Central memory CD4-positive, alpha-beta T cell (primary cell): ENCODE results near the gene RAB26.
A peak's percentile ranks its signal among the peaks of the same experiment; 100 is the strongest.
"Not testable (repeated sequence)": the region's sequence is repeated elsewhere in the genome, so short reads cannot be mapped to it uniquely, and the experiment has no call there.

Experiments
- DNase-seq: peaks from one replicate; pipeline ENCODE4 v3.0.0; 2022

RAB26 gene

DNA sequence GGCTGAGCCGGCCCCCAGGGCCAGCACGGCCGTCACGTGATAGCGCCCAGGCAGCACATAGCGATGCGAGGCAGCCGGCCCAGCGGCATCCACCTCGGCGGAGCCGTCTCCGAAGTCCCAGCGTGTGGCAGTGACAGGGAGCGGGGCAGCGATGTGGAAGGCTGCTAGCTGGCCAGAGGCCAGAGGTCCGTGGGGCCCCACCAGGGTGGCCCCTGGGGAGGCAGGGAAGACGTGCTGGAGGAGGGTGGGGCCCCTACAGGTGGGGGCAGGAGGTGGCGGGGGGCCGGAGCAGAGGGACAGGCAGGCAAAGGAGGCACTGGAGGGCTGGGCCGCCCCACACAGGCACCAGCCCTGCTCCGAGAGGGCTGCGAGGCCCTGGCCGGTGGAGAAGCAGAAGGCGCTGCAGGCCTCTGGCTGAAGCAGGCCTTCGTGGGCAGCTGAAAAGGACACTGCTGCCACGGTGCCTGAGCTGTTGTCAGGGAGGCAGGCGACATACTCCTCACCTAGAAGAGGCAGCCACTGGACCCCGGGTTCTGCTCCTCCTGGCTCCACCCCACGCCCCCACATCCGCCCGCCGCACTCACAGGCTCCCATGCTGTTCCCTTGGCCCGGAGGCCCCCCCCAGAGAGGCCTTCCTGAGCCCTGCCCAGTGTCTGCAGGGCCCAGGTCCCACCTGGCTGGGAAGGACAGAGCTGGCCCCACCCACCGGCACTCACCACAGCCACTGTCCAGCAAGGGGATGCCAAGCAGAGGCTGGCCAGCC lies 30.3 kb upstream of the RAB26 start:
- not testable (repeated sequence) for DNase-seq

DNA sequence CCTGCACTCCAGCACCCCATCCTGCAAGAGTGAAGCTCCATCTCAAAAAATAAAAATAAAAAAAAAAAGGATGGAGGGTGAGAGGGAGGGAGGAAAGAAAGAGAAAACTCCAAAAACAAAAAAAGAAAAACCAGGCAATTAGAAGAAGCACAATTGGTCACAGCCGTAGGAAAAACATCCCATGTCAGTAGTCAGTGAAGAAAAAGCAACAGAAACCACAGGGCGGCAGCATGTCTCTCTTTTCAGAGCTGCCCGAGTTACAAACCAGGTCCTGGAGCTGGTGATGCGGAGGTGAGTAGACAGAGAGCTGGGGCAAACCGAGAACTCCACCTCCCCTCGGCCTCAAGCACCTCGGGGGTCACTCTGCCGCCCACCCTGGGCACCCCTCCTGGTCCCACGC lies 27.1 kb upstream of the RAB26 start:
- DNase-seq, result not testable (repeated sequence)

DNA sequence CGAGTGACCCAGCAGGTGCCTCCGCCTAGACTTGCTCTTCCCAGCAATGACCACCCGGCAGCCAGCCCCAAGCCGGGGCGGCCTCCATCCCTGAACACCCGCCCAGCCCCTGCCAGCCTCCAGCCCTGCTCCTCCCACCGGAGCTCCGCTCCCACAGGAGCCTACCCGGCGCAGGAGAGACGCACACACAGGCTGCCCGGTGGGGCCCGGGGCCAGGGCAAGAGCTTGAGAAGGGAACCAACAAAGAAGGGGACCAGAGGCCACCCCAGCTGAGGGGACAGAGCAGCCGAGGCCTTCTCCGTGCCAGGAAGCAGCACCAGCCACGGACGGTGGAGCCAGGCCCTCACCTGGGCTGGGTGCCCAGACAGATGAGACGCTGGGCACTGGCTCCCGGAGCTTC lies 26.6 kb upstream of the RAB26 start:
- no peak for DNase-seq

DNA sequence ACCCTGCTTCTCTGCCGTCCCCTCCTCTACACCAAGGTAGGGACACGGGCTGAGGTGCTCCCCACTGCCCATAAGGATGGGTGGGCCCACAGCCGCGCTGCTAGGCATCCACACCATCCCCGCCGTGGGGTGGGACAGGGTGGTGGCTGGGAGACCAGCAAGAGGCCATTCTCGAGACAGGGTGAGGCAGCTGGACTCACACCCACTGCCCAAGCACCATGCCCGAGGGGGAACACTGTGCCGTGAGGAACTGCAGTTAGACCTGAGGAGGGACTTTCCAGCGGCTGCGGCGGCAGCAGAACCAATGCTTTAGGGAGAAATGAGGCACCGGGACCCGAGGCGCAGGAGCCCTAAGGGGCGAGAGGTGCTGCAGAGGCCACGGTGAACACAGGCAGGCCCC lies 26.0 kb upstream of the RAB26 start:
- DNase-seq, result no peak

DNA sequence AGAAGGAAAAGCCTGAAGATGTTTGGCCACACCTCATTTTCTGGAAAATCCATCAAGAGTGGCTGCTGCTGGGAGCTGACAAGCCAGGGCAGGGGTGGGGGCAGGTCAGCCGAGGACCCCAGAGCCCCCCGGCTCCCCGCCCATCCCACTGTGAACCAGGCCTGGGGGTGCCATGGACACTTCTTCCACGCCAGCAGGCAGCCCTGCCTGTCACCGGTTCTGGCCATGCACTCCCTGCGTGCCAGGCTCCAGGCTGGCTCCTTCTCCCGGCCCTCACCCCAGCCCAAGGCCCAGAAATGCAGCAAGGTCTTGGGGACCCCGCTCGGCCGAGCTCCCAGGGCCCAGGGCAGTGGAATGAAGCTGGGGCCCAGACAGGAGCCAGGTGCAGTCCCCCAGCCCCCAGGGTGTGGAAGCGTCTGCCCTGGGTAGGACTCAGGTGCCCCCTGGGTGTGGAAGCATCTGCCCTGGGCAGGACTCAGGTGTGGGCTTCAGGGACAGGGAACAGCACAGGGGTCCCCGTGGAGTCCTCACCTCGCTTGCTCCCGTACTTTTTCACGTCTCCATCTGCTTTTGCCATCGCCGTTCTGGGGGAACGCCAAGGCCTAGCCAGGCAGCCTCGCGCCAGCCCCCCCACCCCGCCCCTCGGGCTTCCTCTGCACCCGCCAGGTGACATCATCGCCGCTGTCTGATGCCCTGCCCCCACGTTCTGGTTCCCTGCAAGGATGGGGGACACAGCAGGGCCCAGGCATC lies 25.3 kb upstream of the RAB26 start:
- DNase-seq, result not testable (repeated sequence)

DNA sequence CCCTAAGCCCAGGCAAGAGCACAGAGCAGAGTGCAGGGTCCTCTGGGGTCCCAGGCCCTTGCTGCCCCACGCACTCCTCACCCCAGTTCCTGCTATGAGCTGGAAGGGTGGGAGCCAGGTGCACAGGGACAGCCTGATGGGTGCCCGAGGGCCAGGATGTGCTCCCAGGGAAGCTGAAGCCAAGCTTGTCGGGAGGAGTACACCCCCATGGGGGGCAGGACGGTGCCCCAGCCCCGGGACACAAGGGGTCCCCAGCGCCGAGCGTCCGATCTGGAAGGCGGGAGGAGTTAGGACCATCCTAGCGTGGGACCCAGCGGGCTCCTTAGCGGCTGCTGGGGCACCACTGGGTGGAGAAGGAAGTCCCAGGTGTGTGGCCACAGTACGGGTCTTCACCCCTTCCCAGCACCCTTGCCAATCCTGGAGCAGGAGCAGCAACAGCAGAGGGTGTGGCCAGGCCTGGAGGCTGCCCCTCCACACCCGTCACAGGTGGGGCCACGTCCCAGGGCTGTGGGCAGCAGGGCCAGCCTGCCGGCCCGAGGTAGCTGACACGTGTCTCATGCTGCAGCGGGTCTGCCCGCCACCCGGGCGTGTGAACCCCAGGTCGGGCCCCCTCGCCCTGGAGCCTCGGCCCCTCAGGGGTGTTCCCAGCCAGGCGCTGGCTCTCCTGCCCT lies 24.6 kb upstream of the RAB26 start:
- DNase-seq, result not testable (repeated sequence)

DNA sequence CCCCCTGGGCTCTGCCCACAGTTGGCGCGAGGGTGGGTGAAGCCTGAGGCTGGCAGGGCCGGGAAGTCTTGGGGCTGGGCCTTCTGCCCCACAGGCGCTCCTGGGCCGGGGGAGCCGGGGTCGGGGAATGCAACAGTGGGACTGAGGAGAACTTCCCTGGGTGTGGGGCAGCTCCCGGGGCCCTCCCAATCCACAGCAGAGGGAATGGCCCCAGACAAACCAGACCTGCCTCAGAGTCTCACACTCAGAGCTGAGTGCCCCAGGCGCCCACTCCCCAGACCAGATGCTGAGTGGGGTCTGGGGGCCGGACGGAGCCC lies 24.1 kb upstream of the RAB26 start:
- not testable (repeated sequence) for DNase-seq

DNA sequence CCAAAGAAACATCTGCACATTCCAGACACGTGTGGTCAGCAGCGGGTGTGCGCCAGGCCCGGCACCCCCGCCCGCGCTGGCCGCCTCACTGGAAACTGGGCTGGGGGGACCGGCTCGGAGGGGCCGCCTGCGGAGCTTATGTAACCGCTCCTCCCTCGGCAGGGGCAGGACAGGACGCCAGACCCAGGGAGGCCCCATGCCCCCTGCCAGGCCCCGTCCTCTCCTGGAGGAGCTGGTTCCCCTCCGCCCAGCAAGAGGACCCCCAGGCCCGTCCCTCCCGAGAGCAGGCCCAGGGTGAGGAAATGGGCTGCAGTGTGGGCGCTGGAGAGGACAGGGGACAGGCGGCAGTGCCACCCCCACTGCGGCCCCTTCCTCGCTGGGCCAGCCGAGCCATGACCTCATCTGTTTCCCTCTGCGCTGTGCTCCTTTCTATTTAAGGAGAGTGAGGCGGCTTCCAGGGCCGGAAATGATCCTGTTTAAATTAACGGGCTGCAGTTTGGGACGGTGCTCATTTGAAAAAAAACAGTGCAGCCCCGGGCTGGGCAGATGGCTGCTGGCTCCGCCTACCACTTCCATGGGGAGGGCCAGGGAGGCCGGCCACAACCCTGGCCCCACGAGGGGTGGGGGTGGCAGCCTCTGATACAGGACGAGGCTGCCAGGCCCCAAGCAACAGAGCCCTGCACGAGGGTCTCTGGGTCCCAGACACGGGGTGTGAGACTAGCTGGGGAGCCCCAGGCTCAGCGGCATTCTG lies 23.6 kb upstream of the RAB26 start:
- DNase-seq, result not testable (repeated sequence)

DNA sequence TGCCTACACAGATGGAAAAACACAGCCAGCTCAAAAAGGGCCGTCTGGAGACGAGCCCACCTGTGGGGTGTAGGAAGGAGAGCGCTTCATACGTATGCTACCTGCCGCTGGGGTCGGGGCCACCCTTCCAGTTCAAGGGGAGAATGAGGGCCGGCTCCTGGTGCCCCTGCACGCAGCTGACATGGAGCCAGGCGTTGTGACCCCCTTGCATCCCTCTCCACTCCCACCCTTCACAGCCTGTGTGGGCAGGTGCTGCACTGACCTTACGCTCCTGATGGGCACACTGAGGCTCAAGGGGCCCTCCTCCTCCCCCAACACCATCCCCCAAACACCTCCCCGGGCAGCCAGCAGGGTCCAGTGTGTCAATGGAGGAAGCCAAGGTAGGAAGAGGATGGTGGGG lies 22.8 kb upstream of the RAB26 start:
- not testable (repeated sequence) for DNase-seq

DNA sequence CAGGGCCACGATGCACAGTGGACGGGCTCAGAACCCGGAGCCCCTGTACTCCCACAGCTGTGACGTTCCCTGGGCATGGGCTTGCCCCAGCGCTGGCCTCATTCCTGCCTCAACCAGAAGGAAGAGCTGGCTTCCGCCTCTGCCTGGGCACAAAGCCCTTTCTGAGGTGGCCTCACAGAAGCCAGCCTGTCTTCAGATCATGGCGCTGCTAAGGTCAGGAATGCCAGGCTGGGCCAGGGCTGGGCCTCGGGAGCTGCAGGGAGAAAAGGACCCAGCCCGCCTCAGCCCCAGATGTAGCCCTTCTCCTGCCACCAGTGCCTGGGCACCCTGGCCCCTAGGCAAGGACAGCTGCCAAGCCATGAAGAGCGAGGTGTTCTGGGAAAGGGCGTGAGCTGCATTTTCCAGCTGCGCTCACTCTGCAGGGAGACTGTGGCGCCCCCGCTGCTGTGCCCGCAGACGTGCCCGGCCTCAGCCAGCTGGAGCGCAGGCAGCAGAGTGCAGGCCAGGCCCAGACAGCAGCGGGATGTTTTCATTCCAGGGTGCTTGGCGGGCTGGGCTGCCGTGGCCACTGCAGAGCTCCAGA lies 22.2 kb upstream of the RAB26 start:
- DNase-seq, result not testable (repeated sequence)

DNA sequence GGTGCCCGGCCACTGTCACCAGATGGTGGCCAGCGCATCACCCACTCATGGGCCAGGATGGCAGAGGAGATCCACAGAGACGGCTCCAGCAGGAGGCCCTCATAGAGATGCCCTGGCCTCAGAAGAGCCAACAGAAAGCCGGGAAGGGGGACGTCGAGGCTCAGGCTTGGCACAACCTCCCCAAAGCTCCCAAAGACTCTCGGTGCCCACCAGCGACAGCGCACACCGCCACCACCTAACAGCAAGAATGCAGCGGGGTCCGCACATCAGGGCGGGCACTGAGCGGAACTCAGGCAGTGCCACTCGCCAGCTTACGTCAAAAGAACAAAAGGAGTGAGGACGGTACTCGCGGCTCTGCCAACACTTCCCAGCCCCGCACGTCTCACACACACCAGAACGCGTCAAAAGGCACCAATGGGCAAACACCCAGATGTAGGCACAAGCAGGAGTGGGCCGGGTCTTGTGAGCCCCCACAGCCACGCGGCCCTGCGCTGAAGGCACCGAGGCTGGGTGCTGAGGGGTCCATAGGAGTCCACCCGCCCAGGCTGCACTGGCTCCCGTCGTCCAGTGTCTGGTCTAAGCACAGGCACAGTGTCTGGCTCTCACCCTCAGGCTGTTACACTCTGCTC lies 21.4 kb upstream of the RAB26 start:
- DNase-seq, result not testable (repeated sequence)

DNA sequence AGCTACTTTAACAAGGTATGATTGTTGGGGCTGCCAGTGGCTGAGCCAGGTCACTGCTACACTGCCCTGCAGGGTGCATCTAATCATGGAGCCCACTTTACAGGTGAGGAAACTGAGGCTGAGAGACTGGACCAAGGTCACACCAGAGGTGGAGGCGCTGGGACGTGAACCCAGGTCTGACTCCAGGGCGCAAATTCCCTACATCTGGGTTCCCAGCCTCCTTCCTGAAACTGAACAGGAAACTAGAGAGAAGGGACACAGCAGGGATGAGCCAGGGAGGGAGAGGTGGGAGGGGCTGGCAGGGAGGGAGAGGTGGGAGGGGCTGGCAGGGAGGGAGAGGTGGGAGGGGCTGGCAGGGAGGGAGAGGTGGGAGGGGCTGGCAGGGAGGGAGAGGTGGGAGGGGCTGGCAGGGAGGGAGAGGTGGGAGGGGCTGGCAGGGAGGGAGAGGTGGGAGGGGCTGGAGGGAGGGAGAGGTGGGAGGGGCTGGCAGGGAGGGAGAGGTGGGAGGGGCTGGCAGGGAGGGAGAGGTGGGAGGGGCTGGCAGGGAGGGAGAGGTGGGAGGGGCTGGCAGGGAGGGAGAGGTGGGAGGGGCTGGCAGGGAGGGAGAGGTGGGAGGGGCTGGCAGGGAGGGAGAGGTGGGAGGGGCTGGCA lies 20.7 kb upstream of the RAB26 start:
- DNase-seq, result not testable (repeated sequence)

DNA sequence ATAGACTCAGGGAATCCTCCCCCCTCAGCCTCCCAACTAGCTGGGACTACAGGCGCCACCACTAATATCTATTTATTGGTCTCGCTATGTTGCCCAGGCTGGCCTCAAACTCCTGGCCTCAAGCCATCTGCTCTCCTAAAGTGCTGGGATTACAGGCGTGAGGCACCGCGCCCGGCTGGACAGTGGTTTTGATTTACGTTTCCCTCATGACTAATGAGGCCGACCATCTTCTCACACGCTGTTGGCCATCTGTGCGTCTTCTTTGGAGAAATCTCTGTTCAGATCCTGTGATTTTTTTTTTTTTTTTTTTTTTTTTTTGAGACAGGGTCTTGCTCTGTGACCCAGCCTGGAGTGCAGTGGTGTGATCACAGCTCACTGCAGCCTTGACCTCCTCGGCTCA lies 19.2 kb upstream of the RAB26 start:
- not testable (repeated sequence) for DNase-seq

DNA sequence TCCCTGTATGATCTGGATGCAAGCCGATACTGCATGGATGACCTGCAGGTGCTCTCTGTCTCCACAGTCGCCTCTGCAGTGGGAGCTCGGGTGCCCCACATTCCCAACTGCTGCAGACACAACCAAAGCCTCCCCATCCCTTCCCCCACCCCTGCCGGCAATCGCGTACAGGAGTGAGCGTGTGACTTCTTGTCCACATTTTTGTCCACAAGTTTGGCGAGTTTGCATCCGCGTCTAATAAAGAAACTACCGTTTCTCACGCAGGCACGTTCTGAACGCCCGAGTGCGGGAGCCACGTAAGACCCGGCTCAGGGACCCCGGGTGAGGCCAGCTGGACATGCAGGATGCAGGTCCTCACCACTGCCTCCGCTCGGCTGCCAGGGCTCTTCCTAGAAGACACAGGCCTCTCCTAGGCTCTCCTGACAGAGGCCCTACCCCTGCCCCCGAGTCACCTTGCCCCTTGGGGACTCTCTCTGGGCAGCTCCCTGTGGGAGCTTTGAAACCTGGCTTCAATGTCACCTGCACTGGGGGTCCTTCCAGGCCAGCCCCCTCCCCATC lies 18.5 kb upstream of the RAB26 start:
- DNase-seq, result not testable (repeated sequence)

DNA sequence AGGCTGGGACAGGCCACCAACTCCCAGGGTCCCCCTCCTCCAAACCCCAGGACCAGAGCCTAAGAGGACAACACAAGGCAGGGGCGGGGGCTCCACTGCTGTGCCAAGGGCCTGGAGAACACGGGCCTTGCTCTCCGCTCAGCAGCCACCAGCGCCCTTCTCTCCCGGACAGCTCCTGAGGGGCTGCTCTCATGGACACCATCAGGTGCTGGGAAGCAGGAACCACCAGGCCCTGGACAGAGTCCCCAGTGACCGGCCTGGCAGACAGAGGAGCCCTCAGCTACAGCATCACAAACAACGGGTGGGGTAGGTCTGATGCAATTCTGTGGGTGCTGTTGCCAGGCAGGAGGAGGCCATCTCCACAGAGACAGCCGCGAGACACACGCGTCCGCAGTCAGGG lies 14.6 kb upstream of the RAB26 start:
- not testable (repeated sequence) for DNase-seq

DNA sequence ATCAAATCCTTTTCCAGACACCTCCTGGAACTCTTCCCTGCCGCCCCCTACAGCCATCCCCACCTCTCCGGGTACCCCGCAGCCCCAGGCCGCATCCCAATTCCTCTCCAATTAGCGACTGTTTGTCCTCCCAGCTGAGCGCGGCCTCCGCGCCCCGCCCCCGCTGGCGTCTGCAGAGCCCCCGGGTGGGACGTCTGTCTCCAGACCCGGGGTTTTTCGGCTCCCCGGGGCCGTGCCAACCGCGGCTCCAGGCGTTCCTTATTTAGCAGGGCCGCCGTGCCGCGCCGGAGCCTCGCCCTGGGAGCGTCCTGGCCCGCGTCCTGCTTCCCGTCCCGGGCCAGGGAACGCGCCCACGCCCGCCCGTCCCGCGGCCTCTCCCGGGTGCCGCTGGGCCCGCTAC lies 13.4 kb upstream of the RAB26 start:
- not testable (repeated sequence) for DNase-seq

DNA sequence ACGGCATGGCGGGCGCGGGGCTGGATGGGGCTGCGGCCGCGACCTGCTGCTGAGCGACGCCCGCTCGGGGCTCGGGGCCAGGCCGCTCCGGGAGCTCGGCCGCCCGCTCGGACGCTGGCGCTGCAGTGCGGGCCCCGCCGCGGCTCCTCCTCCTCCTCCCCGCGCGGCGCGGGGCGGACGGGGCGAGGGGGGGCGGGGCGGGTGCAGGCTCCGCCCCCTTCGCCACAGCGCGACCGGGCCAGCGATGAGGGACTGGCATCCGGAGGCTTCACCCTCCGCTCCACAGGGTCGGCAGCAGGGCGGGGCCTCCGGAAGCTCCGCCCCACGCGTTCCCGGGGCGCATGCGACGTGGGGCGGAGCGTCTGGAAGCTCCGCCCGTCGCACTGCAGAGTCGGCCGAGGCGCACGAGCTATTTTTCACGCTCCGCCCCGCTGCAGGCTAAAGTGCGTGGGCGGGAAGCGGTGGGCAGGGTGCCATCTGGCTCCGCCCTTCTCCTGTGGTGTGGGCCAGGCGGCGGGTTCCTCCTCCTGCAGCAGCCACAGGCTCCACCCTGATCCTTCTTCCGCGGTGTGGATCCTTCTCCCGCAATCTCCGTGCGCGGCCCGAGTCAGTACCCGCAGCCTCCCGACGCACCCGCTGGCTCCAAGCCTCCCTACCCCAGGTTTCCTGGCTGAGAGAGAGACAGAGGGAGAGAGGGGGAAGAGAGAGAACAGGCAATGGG lies 12.5 kb upstream of the RAB26 start, which contains the start of gene PKD1:
TSS of gene PKD1 (minus strand) at position 129 of the 721 bp plus-strand sequence. CDS start 209 bp downstream, outside the sequence.
- DNase-seq, result peak; percentile 99

DNA sequence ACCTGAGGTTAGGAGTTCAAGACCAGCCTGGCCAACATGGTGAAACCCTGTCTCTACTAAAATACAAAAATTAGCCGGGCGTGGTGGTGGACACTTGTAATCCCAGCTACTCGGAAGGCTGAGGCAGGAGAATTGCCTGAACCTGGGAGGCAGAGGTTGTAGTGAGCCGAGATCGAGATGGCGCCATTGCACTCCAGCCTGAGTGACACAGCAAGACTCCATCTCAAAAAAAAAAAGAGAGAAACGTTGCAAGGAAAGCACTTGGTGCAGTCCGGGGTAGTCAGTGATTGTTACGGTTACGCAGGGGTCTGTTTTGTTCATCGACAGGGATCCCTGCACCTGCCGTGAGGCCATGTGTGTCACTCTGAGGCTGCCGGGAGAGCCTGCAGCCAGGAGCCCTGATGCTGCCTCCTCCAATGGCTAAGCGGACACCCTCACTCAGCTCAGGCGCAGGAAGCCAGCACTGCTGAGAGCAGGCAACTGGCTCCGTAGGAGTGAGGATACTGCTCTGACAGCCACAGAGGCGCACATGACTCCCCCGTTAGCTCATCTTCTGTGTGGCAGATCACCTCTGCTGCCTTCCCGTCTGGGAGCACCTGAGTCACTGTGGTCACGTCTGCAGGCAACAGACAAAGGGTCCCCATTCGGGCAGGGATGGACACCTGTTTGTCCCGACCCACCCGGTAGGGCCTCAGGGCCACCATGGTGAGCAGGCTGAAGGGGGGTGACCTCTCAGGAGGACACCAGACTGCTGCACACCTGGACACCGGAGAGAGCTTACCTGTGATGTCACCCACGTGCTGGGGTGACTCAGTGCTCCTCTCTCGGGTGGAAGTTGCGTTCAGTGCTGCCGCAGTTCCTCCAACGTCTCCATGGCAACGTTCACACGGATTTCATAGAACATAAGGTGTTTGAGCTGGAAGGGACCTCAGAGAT lies 5.2 kb upstream of the RAB26 start:
- no peak for DNase-seq

DNA sequence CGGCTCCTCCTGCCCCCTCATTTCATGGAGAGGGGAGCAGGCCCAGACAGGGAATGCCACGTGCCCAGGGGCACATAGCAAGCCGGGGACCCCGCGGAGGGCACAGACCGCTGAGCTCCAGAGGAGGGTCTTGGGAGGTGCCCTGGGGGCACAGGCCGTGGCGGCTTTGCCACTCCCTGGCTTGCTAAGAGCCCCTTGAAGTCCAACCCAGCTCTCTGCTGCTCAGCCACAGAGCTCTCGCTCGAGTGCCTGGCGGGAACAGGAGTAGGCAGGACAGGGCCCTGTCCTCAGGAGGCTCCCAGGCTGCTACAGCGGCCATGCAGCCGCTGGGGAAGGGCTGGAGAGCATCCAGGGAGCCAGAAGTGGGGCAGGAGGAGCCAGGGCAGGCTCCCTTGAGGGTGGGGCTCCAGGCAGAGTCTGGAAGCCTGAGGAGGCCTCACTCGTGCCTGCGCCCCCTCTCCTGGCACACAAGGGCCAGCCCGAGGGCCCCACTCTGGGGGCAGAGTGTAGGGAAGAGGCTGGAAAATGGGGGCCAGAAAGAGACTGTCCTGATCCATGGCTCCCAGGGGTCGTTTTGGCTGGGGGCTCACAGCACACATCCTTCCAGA lies 4.4 kb upstream of the RAB26 start:
- DNase-seq, result no peak
